Measurements from ENCODE around the gene CLCNKB.
"Not testable (repeated sequence)": the region's sequence is repeated elsewhere in the genome, so short reads cannot be mapped to it uniquely, and the experiment has no call there.

The CLCNKB gene

GRCh38 chr1:16061989-16062686, 18.6 kb downstream of the CLCNKB start:
- not testable (repeated sequence) for FAIRE-seq

DNA sequence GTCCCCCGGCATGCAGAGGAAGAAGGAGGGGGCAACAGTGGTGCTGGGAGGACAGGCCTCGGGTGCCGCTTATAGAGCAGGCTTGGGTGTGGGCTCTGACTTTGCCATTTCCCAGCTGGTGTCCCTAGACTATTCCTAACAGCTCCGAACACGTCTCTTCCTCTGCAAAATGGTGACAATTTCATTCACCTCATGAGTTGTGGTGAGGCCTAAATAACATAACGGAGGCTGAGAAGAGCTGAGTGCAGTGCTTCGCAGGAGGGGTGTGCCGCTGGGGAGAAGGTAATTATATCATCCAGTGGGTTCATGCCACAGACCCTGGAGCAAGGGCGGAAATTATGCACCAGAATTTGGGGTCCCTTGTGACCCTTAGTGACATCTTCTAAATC, 19.1 kb downstream of the CLCNKB start:
- FAIRE-seq = not testable (repeated sequence)

DNA sequence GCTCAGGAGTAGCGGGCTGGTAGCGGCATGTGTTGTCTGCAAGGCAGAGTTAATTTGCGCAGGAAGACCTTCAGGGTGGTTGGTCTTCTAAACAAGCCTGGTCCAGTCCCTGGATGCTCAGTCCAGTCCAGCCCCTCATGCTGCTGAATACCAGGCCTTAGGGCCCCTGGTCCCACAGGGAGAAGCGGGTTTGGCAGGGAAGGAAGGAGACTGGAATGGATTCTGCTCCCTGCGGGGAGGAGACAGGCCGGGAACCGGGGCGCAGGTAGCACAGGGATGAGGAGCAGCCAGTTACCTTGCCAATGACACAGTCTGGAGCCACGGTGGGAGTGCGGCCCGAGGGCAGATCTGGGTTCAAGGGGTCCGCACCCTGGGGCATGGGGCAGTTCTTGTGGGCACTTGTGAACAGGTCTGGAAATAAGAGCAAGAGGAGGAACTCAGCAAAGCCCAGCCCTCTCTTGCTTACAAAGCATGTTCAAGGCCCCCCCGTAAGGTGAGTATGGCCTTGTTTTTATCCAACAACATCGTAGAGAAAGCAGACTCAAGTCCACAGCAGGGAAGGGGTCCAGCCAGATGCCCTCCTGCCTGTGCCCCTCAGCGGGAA, 19.7 kb downstream of the CLCNKB start:
- FAIRE-seq = no peak

DNA sequence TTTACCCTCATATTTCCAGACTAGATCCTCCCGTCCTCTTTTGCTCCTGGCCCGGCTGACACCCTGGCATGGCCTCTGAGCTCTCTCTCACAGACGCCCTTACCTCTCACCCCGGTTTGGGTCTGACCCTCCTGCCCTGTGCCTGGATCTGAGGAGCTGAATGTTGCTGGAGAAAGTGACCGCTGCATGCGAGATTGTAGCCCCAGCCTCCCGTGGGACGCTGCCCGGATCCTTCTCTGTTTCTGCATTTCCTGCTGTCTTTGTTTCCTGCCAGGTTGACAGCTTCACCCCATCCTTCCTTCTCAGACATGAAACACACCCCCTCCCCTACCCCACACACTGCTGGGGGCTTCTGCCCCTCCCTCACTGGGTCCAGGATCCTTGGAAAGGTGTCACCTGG, 20.3 kb downstream of the CLCNKB start:
- no peak for FAIRE-seq

DNA sequence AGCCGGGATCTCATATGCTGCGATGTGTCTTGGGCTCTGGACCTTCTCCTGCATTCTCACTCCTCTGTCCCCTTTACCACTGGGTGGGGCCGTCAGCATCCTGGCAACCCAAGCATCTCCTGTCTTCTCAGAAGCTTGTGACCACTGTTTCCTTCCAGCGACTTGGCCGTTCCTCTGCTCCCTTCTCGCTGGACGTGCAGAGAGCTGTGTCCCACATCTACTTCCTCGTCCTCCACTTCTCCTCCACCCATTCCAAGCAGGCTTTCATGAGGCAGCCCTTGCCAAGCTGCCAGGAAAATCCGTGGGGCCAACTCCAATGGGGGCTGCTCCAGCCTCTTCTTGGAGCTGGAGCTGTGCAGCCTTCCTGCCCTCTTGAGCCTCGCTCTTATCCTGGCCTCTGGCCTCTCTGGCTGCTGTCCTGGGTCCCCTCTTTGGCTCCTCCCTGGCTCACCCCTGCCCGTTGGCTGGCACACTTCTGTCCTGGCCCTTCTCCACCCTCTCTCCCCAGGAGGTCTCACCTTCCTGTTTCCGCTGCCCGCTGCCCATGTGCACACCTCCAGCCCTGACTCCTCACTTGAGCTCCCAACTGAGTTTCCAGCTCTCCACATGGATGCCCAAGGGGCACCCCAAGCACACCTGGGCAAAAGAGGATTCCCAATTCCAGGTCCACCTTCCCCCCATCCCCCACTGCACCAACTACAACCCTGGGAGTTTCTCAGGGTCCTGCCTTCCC, 21.1 kb downstream of the CLCNKB start:
- no peak for FAIRE-seq

- no peak for FAIRE-seq
Observed at GRCh38 chr1:16065269-16065576, 21.6 kb downstream of the CLCNKB start.

GRCh38 chr1:16066245-16066644, 22.7 kb downstream of the CLCNKB start:
- no peak for FAIRE-seq

GRCh38 chr1:16067127-16067768, 23.7 kb downstream of the CLCNKB start:
- no peak for FAIRE-seq

GRCh38 chr1:16067933-16068332, 24.4 kb downstream of the CLCNKB start:
- no peak for FAIRE-seq

- no peak for FAIRE-seq
Observed at GRCh38 chr1:16068356-16069270, 25.0 kb downstream of the CLCNKB start.

- FAIRE-seq = no peak
Observed at GRCh38 chr1:16070640-16071355, 27.2 kb downstream of the CLCNKB start.

DNA sequence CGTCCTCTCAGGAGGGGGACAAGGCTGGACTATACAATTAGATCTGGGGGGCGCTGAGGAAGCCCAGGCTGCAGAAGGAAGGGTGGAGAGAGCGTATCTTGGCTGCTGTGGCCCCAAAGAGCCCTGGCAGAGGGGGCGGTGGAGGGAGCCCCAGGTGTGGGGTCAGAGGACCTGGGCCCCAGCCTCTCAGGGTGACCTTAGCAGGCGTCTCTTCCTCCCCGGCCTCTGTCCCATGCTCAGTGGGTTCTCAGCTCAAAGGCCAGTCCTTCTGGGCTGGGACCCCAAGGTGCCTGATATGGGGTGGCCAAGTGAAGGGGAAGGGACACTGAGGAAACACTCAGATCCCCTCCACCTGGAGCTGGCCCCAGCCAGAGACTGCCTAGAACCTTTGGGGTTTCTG, 28.0 kb downstream of the CLCNKB start:
- no peak for FAIRE-seq

GRCh38 chr1:16072095-16072494, 28.5 kb downstream of the CLCNKB start:
- no peak for FAIRE-seq

DNA sequence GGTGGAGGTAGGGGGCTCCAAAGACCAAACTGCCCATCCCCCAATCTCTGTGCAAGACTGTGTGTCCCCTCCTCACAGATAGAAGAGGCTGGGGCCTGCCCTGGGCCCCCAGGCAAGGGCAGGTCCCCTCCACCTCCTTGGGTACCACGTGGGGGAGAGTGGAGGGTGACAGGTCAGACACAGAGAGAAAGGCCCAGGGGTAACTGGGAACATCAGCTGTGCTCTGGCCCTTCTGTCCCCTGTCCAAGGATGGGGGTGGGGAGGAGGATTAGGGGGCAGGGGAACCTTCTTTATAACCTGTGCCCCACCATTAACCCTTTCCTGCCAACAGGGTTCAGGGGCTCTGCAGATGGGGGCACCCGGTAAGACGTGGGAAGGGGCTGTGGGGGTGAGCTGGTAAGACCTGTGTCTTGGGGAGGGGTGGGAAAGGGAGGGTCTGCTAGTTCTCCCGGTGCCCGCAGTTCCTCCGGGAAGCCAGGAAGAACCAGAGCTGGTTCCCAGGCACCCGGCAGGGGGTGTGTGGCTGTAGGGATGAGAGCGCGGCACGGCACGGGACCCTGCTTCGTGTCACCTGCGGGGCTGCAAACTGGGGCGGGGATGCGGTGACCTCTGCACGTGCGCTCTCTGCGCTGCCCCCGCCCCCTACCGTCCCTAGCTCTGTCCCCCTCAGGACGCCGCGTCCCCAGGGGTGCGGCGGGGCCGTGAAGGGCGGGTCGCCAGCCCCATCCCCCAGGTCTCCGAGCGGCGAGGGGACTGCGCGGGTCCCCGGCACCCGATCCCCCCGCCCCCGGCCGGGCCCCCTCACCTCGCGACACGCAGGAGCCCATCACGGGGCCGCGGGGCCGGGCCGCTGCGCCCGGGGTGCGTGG, 29.3 kb downstream of the CLCNKB start:
- no peak for FAIRE-seq

- no peak for FAIRE-seq
Observed at GRCh38 chr1:16073490-16074119, 30.0 kb downstream of the CLCNKB start, which contains the start of gene FAM131C. Gene FAM131C (minus strand): TSS chr1:16073651. CDS start chr1:16073442, 209 bp downstream.

- FAIRE-seq = no peak
Observed at GRCh38 chr1:16074217-16074616, 30.6 kb downstream of the CLCNKB start.

DNA sequence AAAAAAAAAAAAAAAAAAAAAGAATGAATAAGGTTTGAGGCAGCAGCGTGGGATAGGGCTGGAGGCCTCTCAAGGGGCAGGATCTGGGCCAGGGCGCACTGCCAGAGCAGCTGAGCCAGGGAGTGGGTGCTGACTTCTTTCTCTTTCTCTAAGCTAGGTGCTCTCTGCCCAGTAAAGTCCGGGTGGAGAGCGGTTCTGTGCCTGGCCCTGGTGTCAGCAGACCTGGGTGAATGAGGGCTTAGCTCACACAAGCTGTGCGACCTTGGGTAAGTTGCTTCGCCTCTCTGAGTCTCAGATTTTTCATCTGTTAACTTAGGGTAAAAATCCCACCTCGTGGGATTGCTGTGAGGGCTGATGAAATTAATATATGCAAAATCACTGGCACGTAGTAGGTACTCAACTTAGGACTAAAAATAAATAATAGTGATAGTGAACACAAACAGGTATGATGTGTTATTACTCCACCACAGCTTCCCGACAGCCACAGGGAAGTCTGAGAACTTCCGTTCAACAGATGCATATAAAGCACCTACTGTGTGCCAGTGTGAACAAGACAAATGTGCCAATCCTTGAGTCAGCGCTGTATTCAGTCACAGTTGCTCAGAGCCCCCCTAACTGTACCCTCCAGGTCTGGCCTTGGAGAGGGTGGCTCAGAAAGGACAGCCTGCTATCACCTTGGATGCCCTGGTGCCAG, 31.9 kb downstream of the CLCNKB start:
- FAIRE-seq = no peak

GRCh38 chr1:16076031-16076864, 32.7 kb downstream of the CLCNKB start:
- no peak for FAIRE-seq

DNA sequence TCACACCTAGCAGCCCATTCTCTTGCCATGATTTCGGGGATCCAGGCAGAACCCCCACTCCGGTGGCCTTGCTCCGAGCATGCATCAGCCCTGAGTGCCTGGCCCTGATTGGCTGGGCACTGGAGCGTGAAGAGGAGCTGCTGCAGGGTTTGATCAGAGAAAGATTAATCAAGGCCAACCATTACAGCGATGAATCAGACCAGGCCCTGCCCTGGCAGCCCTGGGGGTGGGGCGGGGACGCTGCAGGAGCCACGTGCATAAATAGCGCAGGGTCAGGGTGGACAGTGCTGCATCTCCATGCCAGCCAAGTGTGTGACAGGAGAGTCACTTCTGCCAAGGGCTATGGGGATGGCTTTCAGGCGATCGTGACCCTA, 33.3 kb downstream of the CLCNKB start:
- FAIRE-seq = no peak
